ENCODE measurements around the gene ATP6V1E1. TPM values are rescaled to one million over a fixed set of nuclear protein-coding genes. Genes with fewer than 3 reads are reported as not detected.
"Not testable (repeated sequence)": the region's sequence is repeated elsewhere in the genome, so short reads cannot be mapped to it uniquely, and the experiment has no call there.

Gene ATP6V1E1
- total RNA-seq, 1 experiment from 2014 or later = 121 TPM

- TF ChIP-seq EZH2 (IDR thresholded peaks at IDR 0.05; ENCODE audit: borderline replicate concordance, low read depth, low read length, poor library complexity, severe bottlenecking) (no peak), CTCF (conservative IDR thresholded peaks at IDR 0.05; ENCODE audit: low read depth, low read length) (no peak)
- intact Hi-C loops (cut with micrococcal nuclease; ENCODE audit: unreplicated experiment) = no loop called here
- Histone ChIP-seq H3K4me3 (ENCODE audit: low read depth, low read length, poor library complexity, severe bottlenecking) (peak overlapping the region; percentile 88), H3K27ac (ENCODE audit: low read depth, low read length, poor library complexity, severe bottlenecking) (peak overlapping the region; percentile 98), H3K9me3 (ENCODE audit: low read depth, low read length, poor library complexity, severe bottlenecking) (no peaks in the 10 kb centered on the region), H3K27me3 (replicated peaks; ENCODE audit: insufficient read depth, low read depth, low read length, poor library complexity) (no peaks in the 10 kb centered on the region), H3K4me1 (ENCODE audit: insufficient read depth, low read length, poor library complexity, severe bottlenecking) (peaks cover 15% of the 10 kb centered on the region), H3K36me3 (ENCODE audit: insufficient read depth, low read length, poor library complexity, severe bottlenecking) (no peaks in the 10 kb centered on the region)
- POLR2A ChIA-PET (ENCODE audit: low non-redundant PET) = no interaction called here
- CTCF ChIA-PET = no interaction called here
- no peak for DNase-seq (ENCODE audit: low spot score)
- no TSS peak for BruUV-seq (replicated peaks)
These were observed 9.6 kb upstream of the ATP6V1E1 start for GRCh38 chr22:17638182-17638431.

- intact Hi-C loops (cut with micrococcal nuclease; ENCODE audit: unreplicated experiment) = no loop called here
- CTCF ChIA-PET = no interaction called here
These were observed 9.1 kb upstream of the ATP6V1E1 start for GRCh38 chr22:17637490-17638181.

GRCh38 chr22:17636850-17637249, 8.3 kb upstream of the ATP6V1E1 start:
- POLR2A ChIA-PET (ENCODE audit: low non-redundant PET) = interaction anchor here (0.7 kb wide), 1 partner anchor 13 kb away, joined by 3 read pairs; no protein-coding TSS in a partner anchor
- intact Hi-C loops (cut with micrococcal nuclease; ENCODE audit: unreplicated experiment); H3K4me3 ChIP-seq (ENCODE audit: low read depth, low read length, poor library complexity, severe bottlenecking); DNase-seq (ENCODE audit: low spot score); H3K27me3 ChIP-seq (replicated peaks; ENCODE audit: insufficient read depth, low read depth, low read length, poor library complexity); H3K27ac ChIP-seq (ENCODE audit: low read depth, low read length, poor library complexity, severe bottlenecking); CTCF ChIA-PET; H3K36me3 ChIP-seq (ENCODE audit: insufficient read depth, low read length, poor library complexity, severe bottlenecking); H3K9me3 ChIP-seq (ENCODE audit: low read depth, low read length, poor library complexity, severe bottlenecking); BruUV-seq (replicated peaks): not testable (repeated sequence)
- H3K4me1 ChIP-seq (ENCODE audit: insufficient read depth, low read length, poor library complexity, severe bottlenecking) = peaks cover 15% of the 10 kb centered on the region

More at GRCh38 chr22:17637490-17638181, 9.1 kb upstream of the ATP6V1E1 start:
- no peaks in the 10 kb centered on the region for H3K36me3 ChIP-seq (ENCODE audit: insufficient read depth, low read length, poor library complexity, severe bottlenecking)
- H3K4me3 ChIP-seq (ENCODE audit: low read depth, low read length, poor library complexity, severe bottlenecking) = peak overlapping the region; percentile 88
- H3K4me1 ChIP-seq (ENCODE audit: insufficient read depth, low read length, poor library complexity, severe bottlenecking) = peaks cover 15% of the 10 kb centered on the region
- TSS peak; percentile 91 for BruUV-seq (replicated peaks)
- H3K27ac ChIP-seq (ENCODE audit: low read depth, low read length, poor library complexity, severe bottlenecking) = peak overlapping the region; percentile 98
- POLR2A ChIA-PET (ENCODE audit: low non-redundant PET) = no interaction called here
- no peaks in the 10 kb centered on the region for H3K27me3 ChIP-seq (replicated peaks; ENCODE audit: insufficient read depth, low read depth, low read length, poor library complexity)
- DNase-seq (ENCODE audit: low spot score) = no peak
- TF ChIP-seq EZH2 (IDR thresholded peaks at IDR 0.05; ENCODE audit: borderline replicate concordance, low read depth, low read length, poor library complexity, severe bottlenecking) (no peak), CTCF (conservative IDR thresholded peaks at IDR 0.05; ENCODE audit: low read depth, low read length) (no peak)
- H3K9me3 ChIP-seq (ENCODE audit: low read depth, low read length, poor library complexity, severe bottlenecking) = no peaks in the 10 kb centered on the region

GRCh38 chr22:17634696-17635095, 6.1 kb upstream of the ATP6V1E1 start:
- no peak for DNase-seq (ENCODE audit: low spot score)
- POLR2A ChIA-PET (ENCODE audit: low non-redundant PET) = no interaction called here
- intact Hi-C loops (cut with micrococcal nuclease; ENCODE audit: unreplicated experiment) = no loop called here
- Histone ChIP-seq H3K27ac (ENCODE audit: low read depth, low read length, poor library complexity, severe bottlenecking) (no peak overlapping the region), H3K27me3 (replicated peaks; ENCODE audit: insufficient read depth, low read depth, low read length, poor library complexity) (no peaks in the 10 kb centered on the region), H3K4me1 (ENCODE audit: insufficient read depth, low read length, poor library complexity, severe bottlenecking) (peaks cover 9% of the 10 kb centered on the region), H3K4me3 (ENCODE audit: low read depth, low read length, poor library complexity, severe bottlenecking) (no peak overlapping the region), H3K9me3 (ENCODE audit: low read depth, low read length, poor library complexity, severe bottlenecking) (no peaks in the 10 kb centered on the region), H3K36me3 (ENCODE audit: insufficient read depth, low read length, poor library complexity, severe bottlenecking) (no peaks in the 10 kb centered on the region)
- CTCF ChIA-PET = no interaction called here
- BruUV-seq (replicated peaks) = no TSS peak
- TF ChIP-seq EZH2 (IDR thresholded peaks at IDR 0.05; ENCODE audit: borderline replicate concordance, low read depth, low read length, poor library complexity, severe bottlenecking) (no peak), CTCF (conservative IDR thresholded peaks at IDR 0.05; ENCODE audit: low read depth, low read length) (no peak)
